HG03439 (cell line): Measurements from ENCODE around the gene RAMP3.

Source experiments
- ATAC-seq: cut with Tn5 transposase; IDR thresholded peaks from one replicate; pipeline ENCODE4 v1.9.1; 2021; ENCODE audit warnings: mild to moderate bottlenecking, moderate library complexity; ENCODE audit not compliant: unreplicated experiment

The RAMP3 gene

GRCh38 chr7:45178241-45179225 is 20.9 kb downstream of the RAMP3 start:
- no peak for ATAC-seq

GRCh38 chr7:45179666-45180065 is 22.1 kb downstream of the RAMP3 start:
- ATAC-seq: no peak

GRCh38 chr7:45180084-45180986 is 22.7 kb downstream of the RAMP3 start:
- no peak for ATAC-seq

- ATAC-seq: no peak
Observed at GRCh38 chr7:45181286-45181960, 23.8 kb downstream of the RAMP3 start.

- no peak for ATAC-seq
Observed at GRCh38 chr7:45181991-45182855, 24.6 kb downstream of the RAMP3 start.

GRCh38 chr7:45182856-45183710 is 25.5 kb downstream of the RAMP3 start:
- no peak for ATAC-seq

- ATAC-seq: no peak
Observed at GRCh38 chr7:45183711-45184210, 26.2 kb downstream of the RAMP3 start.

GRCh38 chr7:45184326-45185027 is 26.9 kb downstream of the RAMP3 start:
- ATAC-seq: no peak

GRCh38 chr7:45185028-45185863 is 27.7 kb downstream of the RAMP3 start:
- no peak for ATAC-seq

GRCh38 chr7:45185864-45186250 is 28.3 kb downstream of the RAMP3 start:
- no peak for ATAC-seq

GRCh38 chr7:45186261-45186813 is 28.7 kb downstream of the RAMP3 start:
- no peak for ATAC-seq

- ATAC-seq: no peak
Observed at GRCh38 chr7:45187089-45187945, 29.7 kb downstream of the RAMP3 start.

GRCh38 chr7:45187946-45188411 is 30.4 kb downstream of the RAMP3 start:
- ATAC-seq: no peak

- no peak for ATAC-seq
Observed at GRCh38 chr7:45188736-45189135, 31.1 kb downstream of the RAMP3 start.

GRCh38 chr7:45189151-45189970 is 31.8 kb downstream of the RAMP3 start:
- no peak for ATAC-seq
